Measurements from ENCODE around the gene SUPT6H. TPM values are rescaled to one million over a fixed set of nuclear protein-coding genes. Genes with fewer than 3 reads are reported as not detected.

Gene SUPT6H
- total and polyA plus RNA-seq, 2 donors (not counting 1 experiment from before 2014, with no cell fraction given), result 35.8 to 110 TPM

- Histone ChIP-seq H3K4me2 (replicated peaks; ENCODE audit: low read depth, low read length, poor library complexity, severe bottlenecking) (no peak overlapping the region), H3K4me3 (ENCODE audit: control extremely low read depth in 1 of 5, extremely low read depth in 1 of 5, insufficient read depth in 1 of 5, low read depth in 2 of 5, low read length in 4 of 5) (no peak overlapping the region), H3K27ac (ENCODE audit: low read length in 2 of 2) (no peak overlapping the region), H3K27me3 (replicated peaks in 1 of 4; ENCODE audit: control extremely low read depth in 1 of 4, control insufficient read depth in 3 of 4, insufficient read depth in 4 of 4, low read length in 3 of 4) (no peaks in the 10 kb centered on the region), H3K4me1 (ENCODE audit: control insufficient read depth in 2 of 2, insufficient read depth in 2 of 2, low read length in 2 of 2) (no peaks in the 10 kb centered on the region), H3K9ac (ENCODE audit: low read length) (no peak overlapping the region), H3K79me2 (ENCODE audit: control insufficient read depth, insufficient read depth, low read length) (no peaks in the 10 kb centered on the region), H3K36me3 (replicated peaks in 1 of 2; ENCODE audit: control extremely low read depth in 1 of 2, control insufficient read depth in 1 of 2, extremely low read depth in 1 of 2, insufficient read depth in 2 of 2, low read length in 1 of 2) (peaks cover 4 to 78% of the 10 kb centered on the region in 2 experiments), H4K20me1 (ENCODE audit: control insufficient read depth, insufficient read depth, low read length, poor library complexity, severe bottlenecking) (no peaks in the 10 kb centered on the region), H3K9me3 (ENCODE audit: control extremely low read depth in 1 of 3, control insufficient read depth in 2 of 3, insufficient read depth in 1 of 3, low read length in 2 of 3) (no peaks in the 10 kb centered on the region), H2AFZ (ENCODE audit: insufficient read depth, low read depth, low read length, poor library complexity, severe bottlenecking) (no peak overlapping the region)
- ChIA-PET POLR2A (no interaction called here), CTCF (no interaction called here)
- intact Hi-C loops (cut with micrococcal nuclease), result no loop called here
- Mint-ChIP-seq H3K27ac (no peak overlapping the region), H3K9me3 (ENCODE audit: insufficient read depth) (no peaks in the 10 kb centered on the region), H3K4me3 (no peak overlapping the region), H3K4me1 (no peaks in the 10 kb centered on the region), H3K27me3 (no peaks in the 10 kb centered on the region)
- 97% methylated on average over 9 of the region's 10 CpGs for WGBS (ENCODE audit: insufficient coverage)
- TF ChIP-seq EZH2 (IDR thresholded peaks at IDR 0.05; ENCODE audit: borderline replicate concordance, insufficient read depth, low read depth, low read length, poor library complexity, severe bottlenecking) (no peak), CTCF (IDR thresholded peaks at IDR 0.05) (no peak)
- DNase-seq, result no peak
- no peak for ATAC-seq (ENCODE audit: low read depth)
These were observed 39.0 kb downstream of the SUPT6H start for GRCh38 chr17:28700830-28701492.

GRCh38 chr17:28702026-28702751 is 40.2 kb downstream of the SUPT6H start:
- H3K4me2 ChIP-seq (replicated peaks; ENCODE audit: low read depth, low read length, poor library complexity, severe bottlenecking), result no peak overlapping the region
- WGBS (ENCODE audit: insufficient coverage), result 93% methylated on average over 10 of the region's 10 CpGs
- H3K4me1 ChIP-seq (ENCODE audit: control insufficient read depth in 2 of 2, insufficient read depth in 2 of 2, low read length in 2 of 2), result no peaks in the 10 kb centered on the region
- H3K27ac ChIP-seq (ENCODE audit: low read length in 2 of 2), result no peak overlapping the region
- H3K27me3 ChIP-seq (replicated peaks in 1 of 4; ENCODE audit: control extremely low read depth in 1 of 4, control insufficient read depth in 3 of 4, insufficient read depth in 4 of 4, low read length in 3 of 4), result no peaks in the 10 kb centered on the region
- no peaks in the 10 kb centered on the region for H3K9me3 Mint-ChIP-seq (ENCODE audit: insufficient read depth)
- H3K36me3 ChIP-seq (replicated peaks in 1 of 2; ENCODE audit: control extremely low read depth in 1 of 2, control insufficient read depth in 1 of 2, extremely low read depth in 1 of 2, insufficient read depth in 2 of 2, low read length in 1 of 2), result peaks cover 4 to 67% of the 10 kb centered on the region in 2 experiments
- TF ChIP-seq EZH2 (IDR thresholded peaks at IDR 0.05; ENCODE audit: borderline replicate concordance, insufficient read depth, low read depth, low read length, poor library complexity, severe bottlenecking) (no peak), CTCF (IDR thresholded peaks at IDR 0.05) (no peak)
- ChIA-PET POLR2A (interaction anchor here (1.0 kb wide), 1 partner anchor 9 kb away, joined by 3 read pairs; the partner anchor contains the start of gene PROCA1), CTCF (no interaction called here)
- no peak overlapping the region for H3K9ac ChIP-seq (ENCODE audit: low read length)
- H3K27ac Mint-ChIP-seq, result peak overlapping the region; percentile 24
- no peak overlapping the region for H2AFZ ChIP-seq (ENCODE audit: insufficient read depth, low read depth, low read length, poor library complexity, severe bottlenecking)
- ATAC-seq (ENCODE audit: low read depth), result no peak
- intact Hi-C loops (cut with micrococcal nuclease), result no loop called here
- H3K9me3 ChIP-seq (ENCODE audit: control extremely low read depth in 1 of 3, control insufficient read depth in 2 of 3, insufficient read depth in 1 of 3, low read length in 2 of 3), result no peaks in the 10 kb centered on the region
- no peaks in the 10 kb centered on the region for H3K79me2 ChIP-seq (ENCODE audit: control insufficient read depth, insufficient read depth, low read length)
- no peaks in the 10 kb centered on the region for H3K4me1 Mint-ChIP-seq
- no peak for DNase-seq
- H4K20me1 ChIP-seq (ENCODE audit: control insufficient read depth, insufficient read depth, low read length, poor library complexity, severe bottlenecking), result no peaks in the 10 kb centered on the region
- no peaks in the 10 kb centered on the region for H3K27me3 Mint-ChIP-seq
- H3K4me3 Mint-ChIP-seq, result no peak overlapping the region
- no peak overlapping the region for H3K4me3 ChIP-seq (ENCODE audit: control extremely low read depth in 1 of 5, extremely low read depth in 1 of 5, insufficient read depth in 1 of 5, low read depth in 2 of 5, low read length in 4 of 5)
